WTC11 (cell line): Measurements from ENCODE around the gene NEMP2. TPM values are rescaled to one million over a fixed set of nuclear protein-coding genes. Genes with fewer than 3 reads are reported as not detected.

ENCODE experiments used
- ATAC-seq: fragments of 200-7000 bp; cut with Tn5 transposase; 2 replicates; pipeline ENCODE4 v1.10.0; 2021; ENCODE audit warnings: mild to moderate bottlenecking, moderate library complexity
- CTCF ChIA-PET: fragments of 300-600 bp; sonication (Branson Sonifier 250); formaldehyde crosslinking; loops from one replicate; lab custom pipeline; 2021; ENCODE audit warnings: antibody characterized with exemption; lab: Charles Lee
- POLR2A ChIA-PET: fragments of 350-600 bp; sonication (Branson Sonifier 250); formaldehyde crosslinking; loops from one replicate; lab custom pipeline; 2021; ENCODE audit warnings: antibody characterized with exemption; lab: Charles Lee
- DNase-seq: peaks from one replicate; pipeline ENCODE4 v3.0.0; 2021; ENCODE audit warnings: low spot score
- H3K27ac Mint-ChIP-seq: 2 replicates; pipeline ENCODE4 v1.8.0; 2021; ENCODE audit warnings: mixed read lengths
- H3K27me3 Mint-ChIP-seq: 2 replicates; pipeline ENCODE4 v1.8.0; 2021; ENCODE audit warnings: low read depth, mild to moderate bottlenecking, moderate library complexity, mixed read lengths
- H3K36me3 Mint-ChIP-seq: 2 replicates; pipeline ENCODE4 v1.8.0; 2021; ENCODE audit warnings: mixed read lengths
- H3K4me1 Mint-ChIP-seq: 2 replicates; pipeline ENCODE4 v1.8.0; 2022; ENCODE audit warnings: mixed read lengths
- H3K4me3 Mint-ChIP-seq: 2 replicates; pipeline ENCODE4 v1.8.0; 2021; ENCODE audit warnings: mild to moderate bottlenecking, moderate library complexity, mixed read lengths
- H3K9me3 Mint-ChIP-seq: 2 replicates; pipeline ENCODE4 v1.8.0; 2021; ENCODE audit warnings: mixed read lengths
- CREM ChIP-seq: sonication (generic); formaldehyde crosslinking; IDR thresholded peaks from 2 replicates; pipeline ENCODE4 v1.8.1; 2022; ENCODE audit warnings: mild to moderate bottlenecking, missing genetic modification reagents, moderate library complexity
- EMX1 ChIP-seq: fragments of 250-450 bp; sonication (Bioruptor Pico); IDR thresholded peaks from 2 replicates; pipeline ENCODE4 v1.8.0; 2021; ENCODE audit warnings: mild to moderate bottlenecking
- ETV6 ChIP-seq: sonication (generic); formaldehyde crosslinking; IDR thresholded peaks from 2 replicates; pipeline ENCODE4 v1.8.1; 2022; ENCODE audit warnings: mild to moderate bottlenecking, missing genetic modification reagents
- GRHL2 ChIP-seq: fragments of 250-450 bp; sonication (Bioruptor Pico); IDR thresholded peaks from 2 replicates; pipeline ENCODE4 v1.8.0; 2022; ENCODE audit warnings: mild to moderate bottlenecking, moderate library complexity; ENCODE audit not compliant: insufficient replicate concordance, severe bottlenecking
- JAZF1 ChIP-seq: fragments of 250-450 bp; sonication (Bioruptor Pico); IDR thresholded peaks from 2 replicates; pipeline ENCODE4 v1.9.0; 2021; ENCODE audit warnings: moderate library complexity, mild to moderate bottlenecking, inconsistent platforms
- OVOL2 ChIP-seq: fragments of 250-450 bp; sonication (Bioruptor Pico); IDR thresholded peaks from 2 replicates; pipeline ENCODE4 v1.9.0; 2021; ENCODE audit warnings: mild to moderate bottlenecking, borderline replicate concordance
- RORB ChIP-seq: fragments of 250-450 bp; sonication (Bioruptor Pico); IDR thresholded peaks from 2 replicates; pipeline ENCODE4 v1.9.0; 2021; ENCODE audit warnings: mild to moderate bottlenecking
- SP1 ChIP-seq: sonication (generic); formaldehyde crosslinking; conservative IDR thresholded peaks from 2 replicates; pipeline ENCODE4 v1.8.1; 2022; ENCODE audit warnings: missing genetic modification reagents
- TCF7 ChIP-seq: sonication (generic); formaldehyde crosslinking; IDR thresholded peaks from 2 replicates; pipeline ENCODE4 v1.8.0; 2022; ENCODE audit warnings: mild to moderate bottlenecking, low read depth, missing genetic modification reagents, moderate library complexity
- TEAD1 ChIP-seq: sonication (generic); formaldehyde crosslinking; IDR thresholded peaks from 2 replicates; pipeline ENCODE4 v1.8.0; 2022; ENCODE audit warnings: mild to moderate bottlenecking, missing genetic modification reagents
- TP53 ChIP-seq: sonication (generic); formaldehyde crosslinking; IDR thresholded peaks from 2 replicates; pipeline ENCODE4 v1.8.1; 2023; ENCODE audit warnings: mild to moderate bottlenecking, missing genetic modification reagents
- ZBTB21 ChIP-seq: sonication (generic); formaldehyde crosslinking; IDR thresholded peaks from 2 replicates; pipeline ENCODE4 v1.8.1; 2023; ENCODE audit warnings: mild to moderate bottlenecking, missing genetic modification reagents, borderline replicate concordance
- ZNF138 ChIP-seq: sonication (generic); formaldehyde crosslinking; conservative IDR thresholded peaks from 2 replicates; pipeline ENCODE4 v1.8.1; 2022; ENCODE audit warnings: mild to moderate bottlenecking, moderate library complexity, missing genetic modification reagents
- ZNF416 ChIP-seq: fragments of 250-450 bp; sonication (Bioruptor Pico); IDR thresholded peaks from 2 replicates; pipeline ENCODE4 v1.9.0; 2021; ENCODE audit warnings: mild to moderate bottlenecking, inconsistent platforms
- ZNF671 ChIP-seq: fragments of 250-450 bp; sonication (Bioruptor Pico); IDR thresholded peaks from 2 replicates; pipeline ENCODE4 v1.8.0; 2021; ENCODE audit warnings: mild to moderate bottlenecking
- total RNA-seq: library from RNA; stranded (reverse); gene quantifications from 3 replicates; pipeline ENCODE4 v1.2.3, GENCODE V29; 2021
- TF ChIP-seq, protein P1 (sequence below): sonication (generic); formaldehyde crosslinking; IDR thresholded peaks from 2 replicates; pipeline ENCODE4 v1.8.1; 2023; ENCODE audit warnings: mild to moderate bottlenecking, missing genetic modification reagents, borderline replicate concordance
- TF ChIP-seq, protein P2 (sequence below): sonication (generic); formaldehyde crosslinking; IDR thresholded peaks from 2 replicates; pipeline ENCODE4 v1.8.0; 2022; ENCODE audit warnings: missing genetic modification reagents
- TF ChIP-seq, protein P3 (sequence below): sonication (generic); formaldehyde crosslinking; IDR thresholded peaks from 2 replicates; pipeline ENCODE4 v1.8.0; 2022; ENCODE audit warnings: mild to moderate bottlenecking, missing genetic modification reagents
- TF ChIP-seq, protein P4 (sequence below): sonication (generic); formaldehyde crosslinking; IDR thresholded peaks from 2 replicates; pipeline ENCODE4 v1.8.1; 2022; ENCODE audit warnings: mild to moderate bottlenecking, missing genetic modification reagents, moderate library complexity, borderline replicate concordance
- TF ChIP-seq, protein P5 (sequence below): sonication (generic); formaldehyde crosslinking; IDR thresholded peaks from 2 replicates; pipeline ENCODE4 v1.8.1; 2023; ENCODE audit warnings: mild to moderate bottlenecking, missing genetic modification reagents
- TF ChIP-seq, protein P6 (sequence below): sonication (generic); formaldehyde crosslinking; IDR thresholded peaks from 2 replicates; pipeline ENCODE4 v1.8.1; 2023; ENCODE audit warnings: mild to moderate bottlenecking, moderate library complexity, missing genetic modification reagents

NEMP2 gene
- total RNA-seq, 1 experiment from 2014 or later: 7.2 TPM

DNA sequence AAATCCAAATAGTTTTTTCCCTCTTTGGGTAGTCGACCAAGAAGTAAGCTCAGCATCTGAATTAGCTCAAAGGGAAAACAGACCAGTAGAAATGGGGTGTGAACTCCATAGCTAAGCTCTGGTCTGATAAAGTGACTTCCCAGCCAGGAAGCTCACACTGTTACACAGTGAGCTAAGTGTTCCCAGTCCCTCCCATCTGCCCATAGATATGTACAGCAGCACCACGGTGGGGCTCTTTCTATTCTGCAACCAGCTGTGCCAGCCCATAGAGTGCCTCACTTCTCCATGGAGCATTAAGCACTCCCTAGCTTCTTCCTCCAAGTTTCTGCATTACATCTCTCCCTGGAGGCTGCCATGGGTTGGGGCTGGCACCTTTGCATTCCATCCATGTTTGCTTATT is 27.6 kb upstream of the NEMP2 start:
- ChIA-PET CTCF (interaction anchor here (0.8 kb wide), 2 partner anchors 12 to 118 kb away, joined by 3 read pairs; no protein-coding TSS in a partner anchor), POLR2A (no interaction called here)
- TF ChIP-seq ZNF671 (no peak), ZBTB21 (CRISPR knock-in tag) (no peak), JAZF1 (CRISPR knock-in tag) (no peak), TCF7 (CRISPR knock-in tag) (no peak), ETV6 (CRISPR knock-in tag) (no peak), GRHL2 (CRISPR knock-in tag) (no peak), RORB (CRISPR knock-in tag) (no peak), ZNF138 (CRISPR knock-in tag) (no peak), TP53 (CRISPR knock-in tag) (no peak)
- TF ChIP-seq, protein P1, sequence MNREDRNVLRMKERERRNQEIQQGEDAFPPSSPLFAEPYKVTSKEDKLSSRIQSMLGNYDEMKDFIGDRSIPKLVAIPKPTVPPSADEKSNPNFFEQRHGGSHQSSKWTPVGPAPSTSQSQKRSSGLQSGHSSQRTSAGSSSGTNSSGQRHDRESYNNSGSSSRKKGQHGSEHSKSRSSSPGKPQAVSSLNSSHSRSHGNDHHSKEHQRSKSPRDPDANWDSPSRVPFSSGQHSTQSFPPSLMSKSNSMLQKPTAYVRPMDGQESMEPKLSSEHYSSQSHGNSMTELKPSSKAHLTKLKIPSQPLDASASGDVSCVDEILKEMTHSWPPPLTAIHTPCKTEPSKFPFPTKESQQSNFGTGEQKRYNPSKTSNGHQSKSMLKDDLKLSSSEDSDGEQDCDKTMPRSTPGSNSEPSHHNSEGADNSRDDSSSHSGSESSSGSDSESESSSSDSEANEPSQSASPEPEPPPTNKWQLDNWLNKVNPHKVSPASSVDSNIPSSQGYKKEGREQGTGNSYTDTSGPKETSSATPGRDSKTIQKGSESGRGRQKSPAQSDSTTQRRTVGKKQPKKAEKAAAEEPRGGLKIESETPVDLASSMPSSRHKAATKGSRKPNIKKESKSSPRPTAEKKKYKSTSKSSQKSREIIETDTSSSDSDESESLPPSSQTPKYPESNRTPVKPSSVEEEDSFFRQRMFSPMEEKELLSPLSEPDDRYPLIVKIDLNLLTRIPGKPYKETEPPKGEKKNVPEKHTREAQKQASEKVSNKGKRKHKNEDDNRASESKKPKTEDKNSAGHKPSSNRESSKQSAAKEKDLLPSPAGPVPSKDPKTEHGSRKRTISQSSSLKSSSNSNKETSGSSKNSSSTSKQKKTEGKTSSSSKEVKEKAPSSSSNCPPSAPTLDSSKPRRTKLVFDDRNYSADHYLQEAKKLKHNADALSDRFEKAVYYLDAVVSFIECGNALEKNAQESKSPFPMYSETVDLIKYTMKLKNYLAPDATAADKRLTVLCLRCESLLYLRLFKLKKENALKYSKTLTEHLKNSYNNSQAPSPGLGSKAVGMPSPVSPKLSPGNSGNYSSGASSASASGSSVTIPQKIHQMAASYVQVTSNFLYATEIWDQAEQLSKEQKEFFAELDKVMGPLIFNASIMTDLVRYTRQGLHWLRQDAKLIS (CRISPR knock-in tag): no peak
- TF ChIP-seq, protein P2, sequence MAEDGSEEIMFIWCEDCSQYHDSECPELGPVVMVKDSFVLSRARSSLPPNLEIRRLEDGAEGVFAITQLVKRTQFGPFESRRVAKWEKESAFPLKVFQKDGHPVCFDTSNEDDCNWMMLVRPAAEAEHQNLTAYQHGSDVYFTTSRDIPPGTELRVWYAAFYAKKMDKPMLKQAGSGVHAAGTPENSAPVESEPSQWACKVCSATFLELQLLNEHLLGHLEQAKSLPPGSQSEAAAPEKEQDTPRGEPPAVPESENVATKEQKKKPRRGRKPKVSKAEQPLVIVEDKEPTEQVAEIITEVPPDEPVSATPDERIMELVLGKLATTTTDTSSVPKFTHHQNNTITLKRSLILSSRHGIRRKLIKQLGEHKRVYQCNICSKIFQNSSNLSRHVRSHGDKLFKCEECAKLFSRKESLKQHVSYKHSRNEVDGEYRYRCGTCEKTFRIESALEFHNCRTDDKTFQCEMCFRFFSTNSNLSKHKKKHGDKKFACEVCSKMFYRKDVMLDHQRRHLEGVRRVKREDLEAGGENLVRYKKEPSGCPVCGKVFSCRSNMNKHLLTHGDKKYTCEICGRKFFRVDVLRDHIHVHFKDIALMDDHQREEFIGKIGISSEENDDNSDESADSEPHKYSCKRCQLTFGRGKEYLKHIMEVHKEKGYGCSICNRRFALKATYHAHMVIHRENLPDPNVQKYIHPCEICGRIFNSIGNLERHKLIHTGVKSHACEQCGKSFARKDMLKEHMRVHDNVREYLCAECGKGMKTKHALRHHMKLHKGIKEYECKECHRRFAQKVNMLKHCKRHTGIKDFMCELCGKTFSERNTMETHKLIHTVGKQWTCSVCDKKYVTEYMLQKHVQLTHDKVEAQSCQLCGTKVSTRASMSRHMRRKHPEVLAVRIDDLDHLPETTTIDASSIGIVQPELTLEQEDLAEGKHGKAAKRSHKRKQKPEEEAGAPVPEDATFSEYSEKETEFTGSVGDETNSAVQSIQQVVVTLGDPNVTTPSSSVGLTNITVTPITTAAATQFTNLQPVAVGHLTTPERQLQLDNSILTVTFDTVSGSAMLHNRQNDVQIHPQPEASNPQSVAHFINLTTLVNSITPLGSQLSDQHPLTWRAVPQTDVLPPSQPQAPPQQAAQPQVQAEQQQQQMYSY (CRISPR knock-in tag): no peak
- no peaks in the 10 kb centered on the region for H3K27me3 Mint-ChIP-seq
- H3K9me3 Mint-ChIP-seq: peaks cover 4% of the 10 kb centered on the region
- H3K4me3 Mint-ChIP-seq: no peak overlapping the region
- DNase-seq (no peak), ATAC-seq (peak; percentile 90)
- peaks cover 2% of the 10 kb centered on the region for H3K36me3 Mint-ChIP-seq
- peaks cover 12% of the 10 kb centered on the region for H3K4me1 Mint-ChIP-seq
- H3K27ac Mint-ChIP-seq: no peak overlapping the region

DNA sequence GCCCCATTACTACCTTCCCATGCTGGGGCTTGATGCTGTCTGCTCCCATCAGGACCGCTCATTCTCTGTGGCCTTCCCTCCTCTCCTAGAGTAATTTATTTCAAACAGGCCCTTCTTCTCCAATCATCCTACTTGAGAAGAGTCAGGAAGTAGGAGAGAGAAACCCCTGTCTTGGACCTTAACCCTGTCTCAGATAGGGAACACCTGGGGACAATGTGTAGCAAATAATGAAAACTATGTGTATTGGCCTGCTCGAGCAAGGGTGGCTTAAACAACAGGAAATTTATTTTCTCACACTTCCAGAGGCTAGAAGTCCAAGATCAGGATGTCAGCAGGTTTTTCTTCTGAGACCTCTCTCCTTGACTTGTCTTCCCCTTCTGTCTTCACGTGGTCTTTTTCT is 26.6 kb upstream of the NEMP2 start:
- ATAC-seq (no peak), DNase-seq (no peak)
- peaks cover 12% of the 10 kb centered on the region for H3K4me1 Mint-ChIP-seq
- no peak overlapping the region for H3K4me3 Mint-ChIP-seq
- H3K27me3 Mint-ChIP-seq: no peaks in the 10 kb centered on the region
- no peaks in the 10 kb centered on the region for H3K36me3 Mint-ChIP-seq
- CTCF ChIA-PET: no interaction called here
- POLR2A ChIA-PET: no interaction called here
- H3K9me3 Mint-ChIP-seq: no peaks in the 10 kb centered on the region
- no peak overlapping the region for H3K27ac Mint-ChIP-seq
- TF ChIP-seq, protein P3, sequence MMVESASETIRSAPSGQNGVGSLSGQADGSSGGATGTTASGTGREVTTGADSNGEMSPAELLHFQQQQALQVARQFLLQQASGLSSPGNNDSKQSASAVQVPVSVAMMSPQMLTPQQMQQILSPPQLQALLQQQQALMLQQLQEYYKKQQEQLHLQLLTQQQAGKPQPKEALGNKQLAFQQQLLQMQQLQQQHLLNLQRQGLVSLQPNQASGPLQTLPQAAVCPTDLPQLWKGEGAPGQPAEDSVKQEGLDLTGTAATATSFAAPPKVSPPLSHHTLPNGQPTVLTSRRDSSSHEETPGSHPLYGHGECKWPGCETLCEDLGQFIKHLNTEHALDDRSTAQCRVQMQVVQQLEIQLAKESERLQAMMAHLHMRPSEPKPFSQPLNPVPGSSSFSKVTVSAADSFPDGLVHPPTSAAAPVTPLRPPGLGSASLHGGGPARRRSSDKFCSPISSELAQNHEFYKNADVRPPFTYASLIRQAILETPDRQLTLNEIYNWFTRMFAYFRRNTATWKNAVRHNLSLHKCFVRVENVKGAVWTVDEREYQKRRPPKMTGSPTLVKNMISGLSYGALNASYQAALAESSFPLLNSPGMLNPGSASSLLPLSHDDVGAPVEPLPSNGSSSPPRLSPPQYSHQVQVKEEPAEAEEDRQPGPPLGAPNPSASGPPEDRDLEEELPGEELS: no peak
- no peak for TF ChIP-seq OVOL2
- TF ChIP-seq CREM (CRISPR knock-in tag): no peak
- TF ChIP-seq, protein P4, sequence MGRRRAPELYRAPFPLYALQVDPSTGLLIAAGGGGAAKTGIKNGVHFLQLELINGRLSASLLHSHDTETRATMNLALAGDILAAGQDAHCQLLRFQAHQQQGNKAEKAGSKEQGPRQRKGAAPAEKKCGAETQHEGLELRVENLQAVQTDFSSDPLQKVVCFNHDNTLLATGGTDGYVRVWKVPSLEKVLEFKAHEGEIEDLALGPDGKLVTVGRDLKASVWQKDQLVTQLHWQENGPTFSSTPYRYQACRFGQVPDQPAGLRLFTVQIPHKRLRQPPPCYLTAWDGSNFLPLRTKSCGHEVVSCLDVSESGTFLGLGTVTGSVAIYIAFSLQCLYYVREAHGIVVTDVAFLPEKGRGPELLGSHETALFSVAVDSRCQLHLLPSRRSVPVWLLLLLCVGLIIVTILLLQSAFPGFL (CRISPR knock-in tag): no peak
- no peak for TF ChIP-seq ZNF416 (CRISPR knock-in tag)
- TF ChIP-seq SP1 (CRISPR knock-in tag): no peak
- TF ChIP-seq EMX1 (CRISPR knock-in tag): no peak
- no peak for TF ChIP-seq TEAD1
- TF ChIP-seq, protein P5, sequence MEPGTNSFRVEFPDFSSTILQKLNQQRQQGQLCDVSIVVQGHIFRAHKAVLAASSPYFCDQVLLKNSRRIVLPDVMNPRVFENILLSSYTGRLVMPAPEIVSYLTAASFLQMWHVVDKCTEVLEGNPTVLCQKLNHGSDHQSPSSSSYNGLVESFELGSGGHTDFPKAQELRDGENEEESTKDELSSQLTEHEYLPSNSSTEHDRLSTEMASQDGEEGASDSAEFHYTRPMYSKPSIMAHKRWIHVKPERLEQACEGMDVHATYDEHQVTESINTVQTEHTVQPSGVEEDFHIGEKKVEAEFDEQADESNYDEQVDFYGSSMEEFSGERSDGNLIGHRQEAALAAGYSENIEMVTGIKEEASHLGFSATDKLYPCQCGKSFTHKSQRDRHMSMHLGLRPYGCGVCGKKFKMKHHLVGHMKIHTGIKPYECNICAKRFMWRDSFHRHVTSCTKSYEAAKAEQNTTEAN: no peak
- TF ChIP-seq, protein P6, sequence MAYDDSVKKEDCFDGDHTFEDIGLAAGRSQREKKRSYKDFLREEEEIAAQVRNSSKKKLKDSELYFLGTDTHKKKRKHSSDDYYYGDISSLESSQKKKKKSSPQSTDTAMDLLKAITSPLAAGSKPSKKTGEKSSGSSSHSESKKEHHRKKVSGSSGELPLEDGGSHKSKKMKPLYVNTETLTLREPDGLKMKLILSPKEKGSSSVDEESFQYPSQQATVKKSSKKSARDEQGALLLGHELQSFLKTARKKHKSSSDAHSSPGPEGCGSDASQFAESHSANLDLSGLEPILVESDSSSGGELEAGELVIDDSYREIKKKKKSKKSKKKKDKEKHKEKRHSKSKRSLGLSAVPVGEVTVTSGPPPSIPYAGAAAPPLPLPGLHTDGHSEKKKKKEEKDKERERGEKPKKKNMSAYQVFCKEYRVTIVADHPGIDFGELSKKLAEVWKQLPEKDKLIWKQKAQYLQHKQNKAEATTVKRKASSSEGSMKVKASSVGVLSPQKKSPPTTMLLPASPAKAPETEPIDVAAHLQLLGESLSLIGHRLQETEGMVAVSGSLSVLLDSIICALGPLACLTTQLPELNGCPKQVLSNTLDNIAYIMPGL: no peak
